SK-N-SH treated with all-trans-retinoic acid at 6 μM for 48 hours (cell line): ENCODE results near the gene C11orf21.
A peak's percentile ranks its signal among the peaks of the same experiment; 100 is the strongest.

Experiments used
- ATAC-seq: fragments of 200-7000 bp; cut with Tn5 transposase; 3 replicates; pipeline ENCODE4 v1.9.1; 2020; ENCODE audit warnings: mild to moderate bottlenecking, moderate library complexity
- ARNTL ChIP-seq: fragments of 450-650 bp; formaldehyde crosslinking; IDR thresholded peaks from 2 replicates; pipeline ENCODE4 v1.5.0; 2020; ENCODE audit warnings: low read depth, mild to moderate bottlenecking, moderate library complexity, borderline replicate concordance
- BACH2 ChIP-seq: fragments of 250-450 bp; sonication (Bioruptor Pico); IDR thresholded peaks from 2 replicates; pipeline ENCODE4 v1.9.0; 2021; ENCODE audit warnings: mild to moderate bottlenecking, borderline replicate concordance
- ESRRG ChIP-seq: fragments of 250-450 bp; sonication (Bioruptor Pico); IDR thresholded peaks from 2 replicates; pipeline ENCODE4 v1.6.1; 2021; ENCODE audit warnings: mild to moderate bottlenecking
- RARB ChIP-seq: fragments of 250-450 bp; sonication (Bioruptor Pico); IDR thresholded peaks from 2 replicates; pipeline ENCODE4 v1.8.0; 2021; ENCODE audit warnings: mild to moderate bottlenecking, moderate library complexity
- SNAI2 ChIP-seq: fragments of 250-450 bp; sonication (Bioruptor Pico); IDR thresholded peaks from 2 replicates; pipeline ENCODE4 v1.5.0; 2020; ENCODE audit warnings: mild to moderate bottlenecking, moderate library complexity
- TOX ChIP-seq: fragments of 250-450 bp; sonication (Bioruptor Pico); IDR thresholded peaks from 2 replicates; pipeline ENCODE4 v1.8.0; 2021; ENCODE audit warnings: mild to moderate bottlenecking, moderate library complexity, borderline replicate concordance
- TSHZ2 ChIP-seq: fragments of 250-450 bp; sonication (Bioruptor Pico); IDR thresholded peaks from 2 replicates; pipeline ENCODE4 v1.5.0; 2020; ENCODE audit warnings: mild to moderate bottlenecking, moderate library complexity
- ZC3H10 ChIP-seq: fragments of 250-450 bp; sonication (Bioruptor Pico); IDR thresholded peaks from 2 replicates; pipeline ENCODE4 v1.5.1; 2021; ENCODE audit warnings: mild to moderate bottlenecking, moderate library complexity
- ZNF565 ChIP-seq: fragments of 450-650 bp; formaldehyde crosslinking; conservative IDR thresholded peaks from 2 replicates; pipeline ENCODE4 v1.5.0; 2020; ENCODE audit warnings: low read depth, mild to moderate bottlenecking, moderate library complexity
- ZNF8 ChIP-seq: fragments of 450-650 bp; formaldehyde crosslinking; IDR thresholded peaks from 2 replicates; pipeline ENCODE4 v1.5.0; 2020; ENCODE audit warnings: mild to moderate bottlenecking, moderate library complexity
- TF ChIP-seq, protein P1 (sequence below): fragments of 250-450 bp; sonication (Bioruptor Pico); IDR thresholded peaks from 2 replicates; pipeline ENCODE4 v1.5.1; 2020; ENCODE audit warnings: low read depth, mild to moderate bottlenecking, moderate library complexity
- TF ChIP-seq, protein P2 (sequence below): fragments of 250-450 bp; sonication (Bioruptor Pico); IDR thresholded peaks from 2 replicates; pipeline ENCODE4 v1.5.1; 2021; ENCODE audit warnings: mild to moderate bottlenecking, moderate library complexity

The C11orf21 gene

GRCh38 chr11:2312232-2313042 is 10.7 kb upstream of the C11orf21 start:
- peak; percentile 57 for ATAC-seq
- no peak for TF ChIP-seq ESRRG (CRISPR knock-in tag)
- no peak for TF ChIP-seq ZNF565 (CRISPR knock-in tag)

- ATAC-seq: peak; percentile 15
- TF ChIP-seq SNAI2 (no peak), ZNF8 (no peak)
Observed at GRCh38 chr11:2311353-2312133, 9.8 kb upstream of the C11orf21 start.

- ATAC-seq: no peak
- TF ChIP-seq TSHZ2 (CRISPR knock-in tag) (no peak), TOX (CRISPR knock-in tag) (no peak), ZC3H10 (CRISPR knock-in tag) (no peak), ZNF8 (no peak), ARNTL (no peak), RARB (CRISPR knock-in tag) (no peak)
- TF ChIP-seq, protein P1, sequence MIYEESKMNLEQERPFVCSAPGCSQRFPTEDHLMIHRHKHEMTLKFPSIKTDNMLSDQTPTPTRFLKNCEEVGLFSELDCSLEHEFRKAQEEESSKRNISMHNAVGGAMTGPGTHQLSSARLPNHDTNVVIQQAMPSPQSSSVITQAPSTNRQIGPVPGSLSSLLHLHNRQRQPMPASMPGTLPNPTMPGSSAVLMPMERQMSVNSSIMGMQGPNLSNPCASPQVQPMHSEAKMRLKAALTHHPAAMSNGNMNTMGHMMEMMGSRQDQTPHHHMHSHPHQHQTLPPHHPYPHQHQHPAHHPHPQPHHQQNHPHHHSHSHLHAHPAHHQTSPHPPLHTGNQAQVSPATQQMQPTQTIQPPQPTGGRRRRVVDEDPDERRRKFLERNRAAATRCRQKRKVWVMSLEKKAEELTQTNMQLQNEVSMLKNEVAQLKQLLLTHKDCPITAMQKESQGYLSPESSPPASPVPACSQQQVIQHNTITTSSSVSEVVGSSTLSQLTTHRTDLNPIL (CRISPR knock-in tag): no peak
Observed at GRCh38 chr11:2310786-2311352, 9.2 kb upstream of the C11orf21 start.

DNA sequence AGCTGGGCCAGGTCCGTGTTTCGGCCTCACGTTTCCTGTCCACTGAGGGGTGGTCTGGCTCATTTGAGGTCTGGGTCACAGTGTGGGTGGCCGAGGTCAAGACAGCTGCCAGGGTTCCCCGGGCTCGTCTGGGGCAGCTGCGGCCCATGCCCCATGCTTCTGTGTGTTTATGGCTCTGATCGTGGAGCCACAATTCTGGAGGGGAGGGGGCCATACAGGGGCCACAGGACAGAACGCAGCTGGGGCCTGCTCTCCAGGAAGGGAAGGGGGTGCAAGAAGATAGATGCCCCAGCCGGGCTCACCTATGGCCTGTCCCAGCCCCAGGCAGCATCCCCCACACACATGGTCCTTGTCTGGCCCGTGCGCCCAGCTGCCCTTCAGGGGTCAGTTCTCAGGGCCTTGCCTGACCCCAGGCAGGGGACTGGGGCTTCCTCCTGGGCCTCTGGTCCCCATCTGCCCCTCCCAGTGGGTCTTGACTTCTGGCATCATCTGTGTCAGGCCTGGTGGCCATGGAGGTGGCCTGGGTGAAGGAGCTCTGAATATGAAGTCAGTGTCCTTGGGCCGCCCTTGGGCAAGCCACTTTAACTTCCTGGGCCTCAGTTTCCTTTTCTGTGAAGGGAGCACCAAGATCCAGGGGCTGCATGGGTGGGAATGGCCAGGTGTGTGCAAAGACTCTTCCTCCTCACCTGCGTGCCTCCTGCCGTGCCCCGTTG is 8.5 kb upstream of the C11orf21 start:
- TF ChIP-seq BACH2 (CRISPR knock-in tag) (no peak), ZC3H10 (CRISPR knock-in tag) (no peak), RARB (CRISPR knock-in tag) (no peak), TSHZ2 (CRISPR knock-in tag) (no peak)
- TF ChIP-seq, protein P1 (CRISPR knock-in tag): no peak
- TF ChIP-seq, protein P2, sequence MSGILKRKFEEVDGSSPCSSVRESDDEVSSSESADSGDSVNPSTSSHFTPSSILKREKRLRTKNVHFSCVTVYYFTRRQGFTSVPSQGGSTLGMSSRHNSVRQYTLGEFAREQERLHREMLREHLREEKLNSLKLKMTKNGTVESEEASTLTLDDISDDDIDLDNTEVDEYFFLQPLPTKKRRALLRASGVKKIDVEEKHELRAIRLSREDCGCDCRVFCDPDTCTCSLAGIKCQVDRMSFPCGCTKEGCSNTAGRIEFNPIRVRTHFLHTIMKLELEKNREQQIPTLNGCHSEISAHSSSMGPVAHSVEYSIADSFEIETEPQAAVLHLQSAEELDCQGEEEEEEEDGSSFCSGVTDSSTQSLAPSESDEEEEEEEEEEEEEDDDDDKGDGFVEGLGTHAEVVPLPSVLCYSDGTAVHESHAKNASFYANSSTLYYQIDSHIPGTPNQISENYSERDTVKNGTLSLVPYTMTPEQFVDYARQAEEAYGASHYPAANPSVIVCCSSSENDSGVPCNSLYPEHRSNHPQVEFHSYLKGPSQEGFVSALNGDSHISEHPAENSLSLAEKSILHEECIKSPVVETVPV (CRISPR knock-in tag): no peak
- ATAC-seq: no peak
